NCI-H69 (cell line): ENCODE results near the gene CLCF1.

Experiments used
- DNase-seq: peaks from one replicate; lab custom pipeline; 2025; lab: John Stamatoyannopoulos, UW

The CLCF1 gene

DNA sequence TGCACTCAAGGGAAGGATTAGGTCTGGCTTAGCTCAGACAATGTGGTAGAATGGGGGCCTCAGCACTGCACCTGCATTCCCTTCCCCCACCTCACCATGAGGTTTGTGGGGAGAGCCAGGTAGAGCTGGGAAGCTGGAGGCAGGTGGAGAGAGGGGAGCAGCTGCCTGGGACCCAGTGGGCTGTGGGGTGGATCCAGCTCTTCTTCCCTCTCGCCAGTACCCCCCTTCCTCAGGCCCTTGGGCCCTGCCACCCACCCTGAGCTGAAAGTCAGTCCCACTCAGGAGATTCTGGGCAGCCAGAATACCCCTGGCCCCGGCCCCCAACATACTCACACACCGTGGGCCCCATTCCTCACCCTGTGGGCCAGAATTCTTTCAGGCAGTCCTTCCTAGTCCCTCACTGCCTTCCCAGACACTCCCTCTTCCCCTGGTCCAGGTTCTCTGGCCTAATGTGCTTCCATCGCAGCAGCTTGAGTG lies 17.0 kb downstream of the CLCF1 start:
- no peak for DNase-seq

DNA sequence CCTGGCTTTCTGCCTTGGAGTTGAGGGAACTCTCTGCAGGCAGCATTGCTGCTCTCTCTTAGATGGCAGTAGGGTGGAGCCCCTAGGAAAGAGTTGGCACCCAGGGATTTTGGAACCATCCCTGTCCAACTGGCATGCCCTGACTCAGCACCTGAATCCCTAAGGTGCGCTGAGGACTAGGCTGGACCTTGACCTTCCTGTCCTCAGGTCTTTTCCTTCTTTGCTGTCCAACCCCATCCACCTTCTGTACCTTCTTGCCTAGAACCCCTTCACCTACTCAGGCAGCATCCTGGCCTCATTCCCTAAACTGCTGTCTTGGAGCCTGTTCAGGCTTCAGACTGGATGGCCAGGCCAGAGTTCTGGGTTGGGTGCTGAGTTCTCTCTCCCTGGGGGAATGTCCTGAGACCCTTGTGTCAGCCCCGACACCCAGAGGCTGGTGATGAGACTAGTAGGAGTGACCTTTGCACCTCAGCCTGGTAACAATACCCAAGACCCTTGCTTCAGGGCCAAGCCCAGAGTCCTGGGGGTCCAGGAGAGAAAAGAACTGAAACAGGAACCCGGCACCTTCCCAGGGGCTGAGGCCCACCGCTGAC lies 17.5 kb downstream of the CLCF1 start:
- no peak for DNase-seq

DNA sequence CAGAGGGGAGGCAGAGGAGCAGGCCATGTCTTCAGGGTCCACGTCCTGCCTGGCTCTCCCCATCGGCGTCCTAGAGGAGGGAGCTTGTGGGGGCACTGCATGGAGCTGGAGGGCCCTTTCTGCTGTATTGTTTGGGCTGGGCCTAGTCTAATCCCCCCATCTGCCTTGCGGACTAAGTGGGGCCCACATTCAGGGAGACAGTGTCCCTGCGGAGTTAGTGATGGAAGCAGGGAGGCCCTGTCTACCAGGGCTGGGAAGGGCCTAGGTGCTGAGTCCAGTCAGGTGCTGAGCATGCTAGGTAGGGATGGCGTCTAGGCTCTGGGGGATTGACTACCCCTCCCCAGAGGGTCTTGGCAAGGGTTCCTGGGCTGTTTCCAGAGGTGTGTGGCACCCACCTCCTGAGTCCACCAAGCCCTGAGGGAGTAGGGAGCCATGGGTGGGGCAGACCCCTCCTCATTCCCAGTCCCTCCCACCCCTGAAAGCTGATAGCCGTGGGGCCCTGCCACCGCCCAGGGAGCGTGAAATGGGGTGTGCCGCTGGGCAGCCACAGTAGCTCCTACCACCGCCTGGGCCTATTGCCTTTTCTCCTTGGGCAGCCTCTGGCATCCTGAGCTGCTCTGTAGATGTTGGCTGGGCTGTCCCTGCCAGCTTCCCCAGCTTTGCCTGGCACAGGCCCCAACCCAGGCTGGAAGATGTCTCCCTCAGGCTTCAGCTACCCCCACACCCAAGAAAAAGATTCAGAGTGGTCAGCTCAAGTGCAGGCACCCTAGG lies 18.2 kb downstream of the CLCF1 start:
- no peak for DNase-seq

DNA sequence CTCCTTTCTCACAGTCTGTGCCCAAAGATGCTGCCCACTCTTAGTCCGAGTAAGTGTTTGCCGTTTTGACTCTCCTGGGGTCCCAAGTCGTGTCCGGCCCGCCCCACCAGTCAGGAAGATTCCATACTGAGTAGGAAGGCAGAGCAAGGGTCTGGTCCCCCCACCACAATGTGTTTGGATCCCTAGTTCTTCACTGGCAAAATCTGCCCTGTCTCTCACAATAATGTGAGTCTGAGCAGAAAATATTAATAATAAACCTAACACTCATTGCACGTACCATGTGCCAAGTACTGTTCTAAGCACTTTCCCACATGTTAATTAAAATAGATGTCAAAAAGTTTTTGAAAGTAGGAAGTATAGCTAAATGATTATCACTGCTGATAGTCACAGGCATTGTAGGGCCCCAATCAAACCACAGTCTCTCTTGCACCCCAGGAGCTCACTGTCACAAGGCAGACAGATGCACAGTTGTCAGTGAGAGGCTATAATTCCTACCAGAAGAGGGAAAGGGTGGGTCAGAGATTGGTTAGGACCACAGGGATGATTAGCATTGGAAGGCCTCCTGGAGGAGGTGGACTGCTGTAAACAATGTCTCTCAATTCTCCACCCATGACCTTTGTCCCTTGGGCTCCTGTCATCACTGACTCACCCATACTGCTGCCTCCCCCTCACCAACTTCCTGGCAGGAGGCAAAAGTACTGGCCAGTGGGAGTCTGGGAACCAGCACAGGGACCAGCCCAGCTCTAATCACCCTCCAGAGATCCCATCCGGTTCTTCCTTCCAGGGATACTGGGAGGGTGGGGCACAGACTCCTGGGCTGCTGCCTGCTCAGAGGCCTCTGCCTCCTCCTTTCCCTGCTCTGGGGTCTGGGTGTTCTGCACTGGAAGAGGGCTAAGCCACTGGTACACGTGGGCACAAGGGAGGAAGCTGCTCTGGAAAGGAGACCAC lies 19.0 kb downstream of the CLCF1 start:
- peak; percentile 54 for DNase-seq

GRCh38 chr11:67353317-67354074 lies 19.9 kb downstream of the CLCF1 start, which contains the start of gene POLD4:
Gene POLD4 (minus strand): TSS chr11:67353546. CDS start chr11:67353399, 147 bp downstream.
- DNase-seq = peak; percentile 97

DNA sequence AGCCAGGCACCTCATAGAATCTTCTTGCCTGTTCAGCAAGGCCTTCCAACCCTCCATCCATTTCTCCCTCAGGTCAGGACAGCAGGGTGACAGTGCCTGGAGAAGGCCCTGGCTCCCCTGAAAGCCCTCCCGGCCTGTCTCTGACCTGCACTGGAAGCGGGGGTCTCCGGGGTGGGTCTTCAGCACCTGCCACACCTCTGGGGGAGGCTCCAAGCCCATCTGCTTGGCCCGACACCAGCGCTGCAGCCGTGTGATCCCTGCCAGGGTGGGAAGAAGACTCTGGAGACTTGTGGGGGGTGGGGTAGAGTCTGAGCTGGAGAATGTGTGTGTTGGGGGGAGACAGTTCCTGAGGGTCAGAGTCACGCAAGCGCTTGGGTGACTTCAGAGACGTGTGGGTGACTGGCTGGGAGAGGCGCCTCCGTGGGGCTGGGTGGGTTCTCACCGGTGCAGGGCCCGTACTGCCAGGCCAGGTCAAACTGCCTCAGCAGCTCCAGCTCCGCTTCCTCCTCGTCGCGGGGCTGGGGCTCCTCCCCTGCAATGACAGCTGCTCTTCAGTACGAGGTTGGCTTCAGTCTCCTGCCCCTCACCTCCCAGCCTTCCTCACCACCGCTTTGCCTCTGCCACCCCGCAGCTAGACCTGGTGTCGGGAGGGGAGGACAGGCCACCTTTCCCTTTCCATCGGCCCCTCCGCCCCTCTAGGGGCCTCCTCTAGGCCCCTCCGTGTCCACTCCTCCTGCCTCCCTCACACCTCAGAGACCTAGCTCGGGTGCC lies 20.7 kb downstream of the CLCF1 start:
- peak; percentile 76 for DNase-seq

DNA sequence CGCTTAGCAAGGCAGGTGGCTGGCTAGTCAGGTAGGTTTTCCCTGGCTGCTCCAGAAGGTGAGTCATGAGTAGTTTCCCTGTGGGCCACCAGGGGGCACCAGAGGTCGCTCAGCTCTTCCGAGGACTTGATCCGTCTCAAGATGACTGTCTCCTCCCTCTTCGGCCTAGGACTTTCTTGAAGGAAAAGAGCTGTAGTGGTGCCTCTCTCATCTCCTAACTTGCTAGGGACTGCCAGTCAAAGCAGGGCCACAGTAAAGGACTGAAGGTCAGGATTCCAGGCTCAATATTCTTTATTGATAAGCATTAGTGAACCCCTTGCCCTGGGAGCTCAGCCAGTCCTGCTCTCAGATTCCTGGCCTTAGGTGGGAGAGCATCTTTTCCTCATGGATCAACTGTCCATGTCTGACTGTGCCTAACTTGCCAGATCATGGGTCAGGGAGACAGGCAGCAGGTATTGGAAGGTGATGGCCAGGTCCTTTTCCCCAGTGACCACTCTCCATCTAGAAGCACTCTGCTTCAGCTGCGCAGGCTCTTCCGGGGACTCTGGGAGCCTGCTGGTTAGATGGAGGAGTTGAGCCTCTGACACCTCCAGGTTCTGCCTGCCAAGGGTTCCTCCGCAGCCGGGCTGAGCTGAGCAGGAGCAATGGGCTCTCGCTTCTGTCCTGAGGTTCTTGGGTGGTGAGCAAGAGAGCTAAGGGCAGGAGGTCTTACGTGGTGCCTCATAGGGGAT lies 22.0 kb downstream of the CLCF1 start:
- DNase-seq = peak; percentile 71

- DNase-seq = no peak
These were observed 23.4 kb downstream of the CLCF1 start for GRCh38 chr11:67349928-67350465.

GRCh38 chr11:67349457-67349856 lies 23.9 kb downstream of the CLCF1 start:
- no peak for DNase-seq

GRCh38 chr11:67349036-67349435 lies 24.4 kb downstream of the CLCF1 start:
- no peak for DNase-seq

DNA sequence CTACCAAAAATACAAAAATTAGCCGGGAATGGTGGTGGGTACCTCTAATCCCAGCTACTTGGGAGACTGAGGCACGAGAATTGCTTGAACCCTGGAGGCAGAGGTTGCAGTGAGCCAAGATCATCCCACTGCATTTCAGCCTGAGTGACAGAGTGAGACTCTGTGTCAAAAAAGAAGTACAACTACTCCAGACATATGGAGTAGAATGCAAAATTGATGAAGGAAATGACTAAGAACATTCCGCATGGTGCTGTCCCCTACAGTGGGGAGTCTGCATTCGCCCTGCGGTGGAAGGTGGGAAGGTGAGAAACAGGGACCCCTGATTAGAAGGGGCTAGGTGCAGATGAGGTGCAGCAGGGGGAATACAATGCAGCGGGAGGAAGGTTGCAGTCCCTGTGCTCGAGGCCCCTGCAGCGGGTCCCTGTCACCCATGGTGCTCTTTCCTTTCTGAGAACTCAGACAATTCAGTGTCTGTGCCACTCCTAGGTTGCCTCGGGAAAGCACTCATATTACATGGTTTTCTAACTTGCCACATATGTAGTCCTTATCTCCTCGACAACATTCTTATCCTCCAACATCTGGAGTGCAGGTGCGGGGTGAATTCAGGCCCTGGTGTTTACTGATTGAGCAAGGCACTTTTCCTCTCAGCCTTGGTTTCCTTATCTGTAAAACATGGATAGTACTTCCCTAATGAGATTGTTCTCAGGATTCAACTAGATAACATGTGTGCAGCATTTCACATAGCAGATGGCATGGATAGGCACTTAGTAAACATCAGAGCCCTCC lies 25.2 kb downstream of the CLCF1 start:
- DNase-seq = no peak

GRCh38 chr11:67345920-67346819 lies 27.2 kb downstream of the CLCF1 start:
- peak; percentile 91 for DNase-seq

GRCh38 chr11:67345247-67345919 lies 28.0 kb downstream of the CLCF1 start:
- DNase-seq = no peak

GRCh38 chr11:67344264-67344663 lies 29.1 kb downstream of the CLCF1 start:
- DNase-seq = no peak

DNA sequence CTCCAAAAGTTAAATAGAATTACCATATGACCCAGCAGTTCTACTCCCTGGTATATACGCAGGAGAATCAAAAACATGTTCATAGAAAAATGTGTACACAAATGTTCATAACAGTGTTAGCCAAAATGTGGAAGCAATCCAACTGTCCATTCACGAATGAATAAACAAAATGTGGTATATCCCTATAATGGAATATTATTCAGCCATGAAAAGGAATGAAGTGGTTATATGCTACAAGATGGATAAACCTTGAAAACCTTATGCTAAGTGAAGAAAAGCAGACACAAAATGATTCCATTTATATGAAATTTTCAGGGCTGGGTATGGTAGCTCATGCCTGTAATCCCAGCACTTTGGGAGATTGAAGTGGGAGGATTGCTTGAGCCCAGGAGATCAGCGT lies 36.1 kb downstream of the CLCF1 start:
- DNase-seq = no peak

DNA sequence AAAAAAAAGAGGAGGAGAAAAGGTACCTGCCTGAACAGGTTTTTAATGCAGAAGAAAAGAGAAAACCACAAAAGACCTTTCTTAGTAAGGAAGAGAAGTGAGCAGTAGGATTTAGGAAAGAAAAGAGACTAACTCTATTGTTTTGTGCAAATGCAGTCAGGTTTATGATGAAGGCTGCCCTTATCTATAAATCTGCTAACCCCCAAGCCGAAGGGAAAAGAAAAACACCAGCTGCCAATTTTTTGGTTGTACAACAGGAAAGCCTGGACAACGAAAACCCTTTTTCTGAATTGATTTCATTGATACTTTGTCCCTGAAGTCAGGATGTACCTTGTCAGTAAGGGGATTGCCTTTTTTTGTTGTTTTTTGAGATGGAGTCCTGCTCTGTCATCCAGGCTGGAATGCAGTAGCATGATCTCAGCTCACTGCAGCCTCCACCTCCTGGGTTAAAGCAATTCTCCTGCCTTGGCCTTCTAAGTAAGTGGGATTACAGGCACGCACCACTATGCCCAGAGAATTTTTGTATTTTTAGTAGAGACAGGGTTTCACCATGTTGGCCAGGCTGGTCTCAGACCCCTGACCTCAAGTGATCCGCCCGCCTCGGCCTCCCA lies 41.2 kb downstream of the CLCF1 start:
- no peak for DNase-seq

- no peak for DNase-seq
These were observed 49.9 kb downstream of the CLCF1 start for GRCh38 chr11:67323526-67323925.
